Measurements from ENCODE around the gene OSBP. TPM values are rescaled to one million over a fixed set of nuclear protein-coding genes. Genes with fewer than 3 reads are reported as not detected.
"Not testable (repeated sequence)": the region's sequence is repeated elsewhere in the genome, so short reads cannot be mapped to it uniquely, and the experiment has no call there.

Gene OSBP
- total RNA-seq, 3 donors from 2014 or later, result 42.4 to 48.2 (median 43.9) TPM

GRCh38 chr11:59551659-59552521 lies 63.7 kb downstream of the OSBP start:
- no peak for DNase-seq (ENCODE audit: low spot score in 2 of 2)
- Histone ChIP-seq H3K4me1 (peaks cover 0 to 5% of the 10 kb centered on the region in 2 donors), H3K9me3 (no peaks in the 10 kb centered on the region), H3K4me3 (peak overlapping the region; percentile 51 to 76 (median 59)), H3K27me3 (no peaks in the 10 kb centered on the region), H3K27ac (peak overlapping the region; percentile 87 to 88), H3K36me3 (no peaks in the 10 kb centered on the region)
- no peak for TF ChIP-seq POLR2AphosphoS5 (IDR thresholded peaks at IDR 0.05)
- intact Hi-C loops (cut with DNase I; ENCODE audit: low total_unique reads), result no loop called here

- H3K4me1 ChIP-seq, result peaks cover 0 to 5% of the 10 kb centered on the region in 2 donors
- intact Hi-C loops (cut with DNase I; ENCODE audit: low total_unique reads), result no loop called here
- peak overlapping the region; percentile 51 to 76 (median 59) for H3K4me3 ChIP-seq
- H3K27ac ChIP-seq, result peak overlapping the region; percentile 87 to 88
- no peaks in the 10 kb centered on the region for H3K36me3 ChIP-seq
- no peaks in the 10 kb centered on the region for H3K27me3 ChIP-seq
- DNase-seq (ENCODE audit: low spot score in 2 of 2), result peak; percentile 77 to 78
- no peaks in the 10 kb centered on the region for H3K9me3 ChIP-seq
- TF ChIP-seq POLR2AphosphoS5 (IDR thresholded peaks at IDR 0.05), result peak in 2 of 3 donors; percentile 48 to 83
- TF ChIP-seq, protein P1, sequence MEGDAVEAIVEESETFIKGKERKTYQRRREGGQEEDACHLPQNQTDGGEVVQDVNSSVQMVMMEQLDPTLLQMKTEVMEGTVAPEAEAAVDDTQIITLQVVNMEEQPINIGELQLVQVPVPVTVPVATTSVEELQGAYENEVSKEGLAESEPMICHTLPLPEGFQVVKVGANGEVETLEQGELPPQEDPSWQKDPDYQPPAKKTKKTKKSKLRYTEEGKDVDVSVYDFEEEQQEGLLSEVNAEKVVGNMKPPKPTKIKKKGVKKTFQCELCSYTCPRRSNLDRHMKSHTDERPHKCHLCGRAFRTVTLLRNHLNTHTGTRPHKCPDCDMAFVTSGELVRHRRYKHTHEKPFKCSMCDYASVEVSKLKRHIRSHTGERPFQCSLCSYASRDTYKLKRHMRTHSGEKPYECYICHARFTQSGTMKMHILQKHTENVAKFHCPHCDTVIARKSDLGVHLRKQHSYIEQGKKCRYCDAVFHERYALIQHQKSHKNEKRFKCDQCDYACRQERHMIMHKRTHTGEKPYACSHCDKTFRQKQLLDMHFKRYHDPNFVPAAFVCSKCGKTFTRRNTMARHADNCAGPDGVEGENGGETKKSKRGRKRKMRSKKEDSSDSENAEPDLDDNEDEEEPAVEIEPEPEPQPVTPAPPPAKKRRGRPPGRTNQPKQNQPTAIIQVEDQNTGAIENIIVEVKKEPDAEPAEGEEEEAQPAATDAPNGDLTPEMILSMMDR (IDR thresholded peaks at IDR 0.05), result no peak
Observed at GRCh38 chr11:59550842-59551658, 64.5 kb downstream of the OSBP start.

GRCh38 chr11:59550368-59550841 lies 65.2 kb downstream of the OSBP start:
- peak overlapping the region; percentile 87 to 88 for H3K27ac ChIP-seq
- peak overlapping the region; percentile 51 to 76 (median 59) for H3K4me3 ChIP-seq
- H3K9me3 ChIP-seq, result no peaks in the 10 kb centered on the region
- DNase-seq (ENCODE audit: low spot score in 2 of 2), result peak; percentile 75 to 86
- H3K36me3 ChIP-seq, result no peaks in the 10 kb centered on the region
- H3K27me3 ChIP-seq, result no peaks in the 10 kb centered on the region
- TF ChIP-seq POLR2AphosphoS5 (IDR thresholded peaks at IDR 0.05) (peak; percentile 10 to 77 (median 49)), POLR2A (IDR thresholded peaks at IDR 0.05) (no peak)
- TF ChIP-seq, protein P1 (IDR thresholded peaks at IDR 0.05), result peak; percentile 52 to 74 (median 59)
- H3K4me1 ChIP-seq, result peaks cover 0 to 5% of the 10 kb centered on the region in 2 donors
- intact Hi-C loops (cut with DNase I; ENCODE audit: low total_unique reads), result no loop called here

DNA sequence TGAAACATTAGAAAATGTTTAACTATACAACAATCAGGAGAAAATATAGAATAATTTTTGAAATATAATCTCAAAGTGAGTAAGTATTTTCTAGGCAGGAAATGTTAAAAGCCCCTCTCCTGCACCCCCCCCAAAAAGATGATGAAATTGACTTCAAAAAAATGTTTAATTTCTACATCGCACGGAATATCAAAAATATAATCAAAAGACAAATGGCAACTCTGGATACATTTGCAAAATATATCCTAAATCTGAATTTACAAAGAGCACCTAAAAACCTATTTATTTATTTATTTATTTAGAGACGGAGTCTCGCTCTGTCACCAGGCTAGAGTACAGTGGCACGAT lies 67.3 kb downstream of the OSBP start:
- Histone ChIP-seq H3K36me3 (no peaks in the 10 kb centered on the region), H3K4me1 (peaks cover 0 to 5% of the 10 kb centered on the region in 2 donors), H3K4me3 (no peak overlapping the region), H3K27ac (no peak overlapping the region), H3K9me3 (no peaks in the 10 kb centered on the region), H3K27me3 (no peaks in the 10 kb centered on the region)
- no peak for TF ChIP-seq POLR2AphosphoS5 (IDR thresholded peaks at IDR 0.05)
- no peak for TF ChIP-seq POLR2A (IDR thresholded peaks at IDR 0.05)
- TF ChIP-seq, protein P1 (IDR thresholded peaks at IDR 0.05), result no peak
- DNase-seq (ENCODE audit: low spot score in 2 of 2), result no peak
- intact Hi-C loops (cut with DNase I; ENCODE audit: low total_unique reads), result no loop called here

- H3K9me3 ChIP-seq; H3K27ac ChIP-seq; H3K4me1 ChIP-seq; H3K4me3 ChIP-seq; DNase-seq (ENCODE audit: low spot score in 2 of 2); H3K27me3 ChIP-seq; H3K36me3 ChIP-seq; intact Hi-C loops (cut with DNase I; ENCODE audit: low total_unique reads): not testable (repeated sequence)
Observed at GRCh38 chr11:59547605-59548308, 67.8 kb downstream of the OSBP start.
